Hematopoietic multipotent progenitor cell treated with erythropoietin and hydrocortisone succinate and interleukin-3 and kit ligand, for 4 days (in vitro differentiated cells): Measurements from ENCODE around the gene ADAMTSL1.

Source experiments
- DNase-seq: peaks from one replicate; pipeline ENCODE4 v3.0.0-alpha.2; 2015

Gene ADAMTSL1

DNA sequence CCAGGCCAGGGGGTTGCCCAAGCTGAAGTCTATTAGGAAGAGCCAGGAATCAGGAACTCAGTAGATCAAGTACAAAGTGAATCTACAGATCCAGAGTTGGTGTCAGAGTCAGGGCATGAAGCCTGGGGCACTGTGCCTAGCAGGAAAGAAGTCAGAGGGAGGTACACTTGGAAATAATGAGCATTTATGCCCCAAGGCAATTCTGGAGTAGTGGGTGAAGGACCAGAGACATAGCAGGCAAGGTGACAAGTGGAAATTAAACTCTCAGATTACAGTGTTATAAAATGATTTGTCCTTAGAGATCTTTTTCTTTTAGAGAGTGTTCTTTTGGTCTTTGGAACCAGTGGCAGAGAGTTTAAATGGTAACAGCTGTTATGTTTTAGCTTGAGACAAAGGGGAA lies 138.0 kb downstream of the ADAMTSL1 start:
- no peak for DNase-seq

DNA sequence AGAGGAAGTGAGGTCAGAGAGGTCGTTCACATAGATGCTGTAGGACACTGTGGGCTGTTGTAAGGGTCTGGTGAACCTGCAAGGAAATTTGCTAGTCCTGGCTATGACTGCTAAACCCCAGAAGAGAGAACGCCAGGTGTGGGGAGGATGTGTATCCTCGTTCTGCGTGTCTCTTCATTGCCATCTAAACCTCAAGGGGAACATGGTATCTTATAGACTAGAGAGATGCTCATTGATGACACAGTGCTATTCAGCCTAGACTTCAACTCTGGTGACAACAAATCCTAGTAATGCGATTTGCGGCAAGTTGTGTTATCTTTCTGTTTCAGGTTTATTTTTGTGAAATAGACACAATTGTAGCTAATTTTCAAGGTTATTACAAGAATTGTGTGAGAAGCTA lies 140.2 kb downstream of the ADAMTSL1 start:
- no peak for DNase-seq

DNA sequence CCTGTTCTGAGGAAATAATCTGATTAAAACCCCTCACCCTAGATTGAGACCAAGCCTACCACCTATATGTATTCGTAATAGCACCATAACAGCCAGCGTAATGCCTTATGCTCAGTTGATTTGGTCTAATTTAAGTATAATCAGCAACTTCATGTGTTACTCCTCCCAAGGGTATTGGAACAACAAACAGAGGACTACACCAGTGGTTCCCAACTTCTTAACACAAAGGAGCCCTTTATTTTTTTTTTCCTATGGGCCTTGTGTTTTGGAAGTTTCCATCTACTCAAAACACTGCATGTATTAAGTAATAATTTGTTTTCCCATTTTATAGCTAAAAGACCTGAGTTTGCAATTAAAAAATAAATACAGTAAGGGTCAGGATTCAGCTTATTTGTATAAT lies 140.7 kb downstream of the ADAMTSL1 start:
- DNase-seq: no peak

DNA sequence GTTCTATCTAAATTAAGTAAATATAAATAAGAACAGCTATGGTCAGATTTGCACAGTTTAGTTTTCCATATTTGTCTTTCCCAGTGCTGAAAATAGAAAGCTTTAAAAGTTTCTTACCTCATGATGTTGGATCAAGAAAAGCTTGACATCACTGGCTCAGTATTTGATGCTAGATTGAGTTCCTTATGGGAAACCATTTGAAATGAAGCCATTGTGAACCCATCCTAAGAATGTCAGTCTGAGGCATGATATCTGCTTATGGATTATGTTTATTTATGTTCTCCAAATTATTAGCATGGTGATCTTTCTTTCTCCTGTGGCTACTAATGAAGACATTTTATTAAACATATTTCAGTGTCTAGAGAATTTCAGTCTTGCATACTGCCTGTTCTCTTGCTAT lies 143.0 kb downstream of the ADAMTSL1 start:
- no peak for DNase-seq

DNA sequence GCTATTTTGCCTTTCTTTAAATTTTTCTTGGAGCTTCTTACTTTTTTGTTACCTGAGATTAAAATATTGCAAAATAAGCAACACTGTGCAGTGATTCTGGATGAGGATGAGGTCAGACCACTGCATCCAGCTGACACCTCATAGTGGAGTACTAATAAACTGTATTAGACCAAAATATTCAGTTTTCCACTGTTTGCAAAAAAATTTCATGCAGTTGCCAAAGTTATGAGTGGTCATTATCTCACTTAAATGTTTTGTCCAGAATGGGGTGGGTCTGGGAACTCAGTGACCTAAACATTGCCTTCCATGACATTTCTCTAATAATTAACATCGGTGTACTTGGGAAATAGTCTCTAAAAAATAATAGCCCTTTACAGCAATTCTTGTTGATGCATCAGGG lies 143.8 kb downstream of the ADAMTSL1 start:
- no peak for DNase-seq

DNA sequence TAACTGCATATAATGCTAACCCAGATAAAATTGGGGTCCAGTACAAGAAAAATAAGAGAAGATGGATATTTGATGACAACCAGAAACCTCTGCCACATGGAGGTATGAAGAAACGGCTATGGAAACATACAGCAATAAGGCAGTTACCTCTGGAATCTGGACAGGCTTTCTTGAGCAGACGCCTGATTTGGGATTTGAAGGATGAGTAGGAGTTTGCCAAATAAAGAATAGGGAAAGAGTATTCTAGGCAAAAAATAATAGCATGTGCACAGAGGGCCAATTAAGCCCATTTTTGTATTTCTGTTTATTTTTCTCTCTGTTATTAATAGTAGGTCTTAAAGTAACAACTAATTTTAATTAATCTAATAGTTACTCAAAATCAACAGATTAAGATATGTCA lies 144.9 kb downstream of the ADAMTSL1 start:
- DNase-seq: no peak

DNA sequence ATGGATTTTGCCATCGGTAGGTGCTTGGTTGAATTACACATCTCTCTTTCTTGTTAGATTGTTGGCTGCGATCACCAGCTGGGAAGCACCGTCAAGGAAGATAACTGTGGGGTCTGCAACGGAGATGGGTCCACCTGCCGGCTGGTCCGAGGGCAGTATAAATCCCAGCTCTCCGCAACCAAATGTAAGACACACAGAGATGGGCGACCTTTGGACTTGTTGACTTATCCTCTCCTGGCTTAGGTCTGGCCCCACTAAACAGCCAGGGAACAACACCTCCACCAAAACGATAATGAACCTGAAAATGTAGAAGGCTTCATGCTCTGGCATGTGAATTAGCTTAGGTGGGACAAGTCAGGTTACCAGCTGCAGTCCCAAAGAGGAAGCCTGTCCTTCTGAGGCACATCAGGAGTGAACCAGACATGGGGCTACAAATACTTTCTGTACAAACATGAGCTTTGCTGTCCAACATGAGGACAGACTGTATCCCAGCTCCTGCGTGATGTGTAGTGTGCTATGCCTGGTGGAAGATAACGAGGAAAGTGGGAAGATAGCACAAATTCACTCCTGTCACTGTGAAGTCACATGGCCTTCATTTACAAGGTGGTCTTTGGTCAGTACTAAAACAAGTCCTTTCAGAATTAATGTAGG lies 148.4 kb downstream of the ADAMTSL1 start:
- DNase-seq: no peak

DNA sequence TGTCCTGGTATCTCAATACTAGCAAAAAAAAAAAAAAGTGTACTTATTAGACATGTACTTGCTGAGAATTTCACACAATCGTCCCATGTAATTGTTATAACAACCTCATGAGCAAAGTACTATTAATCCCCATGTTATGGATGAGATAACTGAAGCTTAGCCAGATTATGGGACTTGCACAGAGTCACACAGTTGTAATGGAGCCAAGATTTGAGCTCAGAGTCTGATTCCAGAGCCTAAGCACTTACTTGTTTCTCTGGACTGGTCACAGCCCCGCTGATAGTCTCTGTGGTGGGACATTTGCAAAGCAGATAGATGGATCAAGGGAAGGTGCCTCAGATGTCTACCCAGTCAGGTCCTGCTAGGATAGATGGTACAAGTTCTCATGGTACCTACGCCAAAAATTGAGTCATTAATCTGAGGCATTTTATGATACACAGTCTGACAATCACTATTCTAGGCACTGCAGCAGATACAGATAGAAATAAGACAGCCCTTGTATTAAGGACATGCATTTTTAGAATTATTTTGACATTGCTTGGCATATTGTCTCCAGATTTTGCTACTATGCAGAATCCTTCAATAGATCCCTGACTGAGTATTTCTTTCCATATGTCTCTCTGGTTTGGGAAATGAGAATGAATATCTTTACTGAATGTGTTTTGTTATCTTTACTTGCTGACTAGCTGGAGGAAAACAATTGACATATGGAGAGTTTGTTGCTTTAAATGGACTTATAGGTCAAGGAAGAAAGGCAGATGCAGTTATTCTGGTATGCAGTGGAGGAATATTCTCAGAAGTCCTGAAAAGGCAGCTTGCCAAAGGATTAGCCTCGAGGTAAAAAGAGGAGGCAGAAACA lies 149.5 kb downstream of the ADAMTSL1 start:
- no peak for DNase-seq

DNA sequence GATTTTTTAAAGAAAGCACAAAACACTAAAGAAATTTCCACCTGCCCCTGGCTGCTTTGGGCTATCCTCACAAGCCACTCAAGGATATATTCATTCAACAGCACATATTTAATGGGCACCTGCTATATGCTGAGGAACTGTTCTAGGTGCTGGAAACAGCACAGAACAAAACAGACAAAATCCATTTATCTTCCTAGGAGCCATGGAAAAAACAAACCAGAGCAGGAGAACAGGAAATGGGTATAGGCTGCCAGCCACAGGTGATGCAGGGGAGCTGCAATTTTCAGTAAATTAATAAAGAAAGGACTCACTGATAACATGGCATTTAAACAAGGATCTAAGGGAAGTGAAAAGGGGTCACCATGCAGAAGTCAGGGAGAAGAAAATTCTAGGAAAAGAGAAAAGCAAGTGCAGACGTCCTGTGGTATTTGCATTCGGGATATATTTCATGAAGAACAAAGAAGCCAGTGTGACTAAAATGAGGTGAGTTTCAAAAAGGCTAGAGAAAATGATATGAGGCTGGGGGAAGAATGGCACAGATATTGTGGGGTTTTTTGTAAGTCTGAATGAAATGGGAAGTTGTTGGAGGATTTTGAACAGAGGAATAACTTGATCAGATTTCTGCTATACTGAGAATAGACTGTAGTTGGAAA lies 152.2 kb downstream of the ADAMTSL1 start:
- DNase-seq: no peak

DNA sequence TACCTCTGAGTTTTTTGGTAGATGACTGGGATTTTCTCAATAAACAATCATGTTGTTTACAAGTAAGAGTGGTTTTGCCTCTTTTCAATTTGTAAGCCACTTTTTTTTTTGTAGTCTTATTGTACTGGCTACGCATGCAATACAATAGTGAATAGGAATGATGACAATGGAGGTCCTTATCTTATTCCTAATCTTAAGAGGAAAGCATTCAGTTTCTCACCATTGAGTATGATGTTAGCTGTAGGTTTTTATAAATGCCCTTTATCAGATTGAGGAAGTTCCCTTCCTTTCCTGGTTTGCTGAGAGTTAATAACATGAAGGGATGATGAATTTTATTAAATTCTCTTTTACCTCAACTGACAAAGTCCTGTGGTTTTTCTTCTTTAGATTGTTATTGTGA lies 155.2 kb downstream of the ADAMTSL1 start:
- DNase-seq: no peak

DNA sequence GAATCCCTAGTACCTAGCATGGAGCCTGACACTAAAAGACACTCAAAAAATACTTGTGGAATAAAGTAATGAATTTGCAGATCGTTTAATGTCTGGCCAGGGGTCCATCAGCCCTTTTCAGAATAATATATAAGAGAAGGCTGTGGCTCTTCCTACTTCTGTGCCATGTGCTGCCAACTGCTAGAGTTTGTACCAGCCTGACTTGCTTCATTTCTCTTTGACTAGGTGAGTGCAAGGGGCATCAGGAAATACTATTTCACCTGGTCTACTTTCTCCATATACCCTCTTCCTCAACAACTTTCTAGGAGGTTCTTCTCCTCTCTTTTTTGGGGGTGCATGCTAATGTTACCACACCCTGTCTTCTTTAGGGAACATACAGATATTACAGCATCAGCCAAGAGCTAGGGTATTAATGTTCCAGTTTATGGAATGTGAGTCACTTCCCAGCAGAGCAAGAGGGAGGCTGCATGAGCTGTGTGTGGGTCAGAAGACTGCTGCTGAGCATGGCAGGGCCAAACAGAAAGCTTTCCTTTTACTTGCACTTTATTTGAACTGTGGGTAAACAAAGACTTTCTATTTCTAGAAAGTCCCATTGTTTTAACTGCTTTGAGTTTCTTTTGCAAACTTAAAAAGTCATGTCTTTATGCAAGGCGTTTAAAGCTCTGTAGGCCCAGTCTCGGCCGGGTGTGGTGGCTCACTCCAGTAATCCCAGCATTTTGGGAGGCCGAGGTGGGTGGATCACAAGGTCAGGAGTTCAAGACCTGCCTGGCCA lies 158.9 kb downstream of the ADAMTSL1 start:
- no peak for DNase-seq

DNA sequence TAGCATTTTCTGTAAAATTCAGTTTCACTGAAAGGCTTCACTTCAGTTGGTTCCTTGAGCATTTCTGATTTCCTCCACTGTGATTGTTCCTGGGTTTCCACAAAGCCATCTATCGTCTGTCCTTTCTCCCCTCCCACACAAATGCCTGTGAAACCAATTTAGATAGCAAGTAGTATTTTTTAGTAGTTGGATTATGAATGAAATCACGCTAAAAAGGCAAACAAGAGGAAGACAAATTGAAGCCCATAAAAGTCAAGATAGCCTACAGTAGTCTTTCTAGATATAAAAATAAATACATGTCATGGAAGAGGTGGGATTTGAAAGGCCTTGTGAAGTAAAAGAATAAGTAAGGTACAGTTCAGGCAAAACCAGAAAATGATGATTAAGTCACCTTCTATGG lies 162.8 kb downstream of the ADAMTSL1 start:
- DNase-seq: no peak

DNA sequence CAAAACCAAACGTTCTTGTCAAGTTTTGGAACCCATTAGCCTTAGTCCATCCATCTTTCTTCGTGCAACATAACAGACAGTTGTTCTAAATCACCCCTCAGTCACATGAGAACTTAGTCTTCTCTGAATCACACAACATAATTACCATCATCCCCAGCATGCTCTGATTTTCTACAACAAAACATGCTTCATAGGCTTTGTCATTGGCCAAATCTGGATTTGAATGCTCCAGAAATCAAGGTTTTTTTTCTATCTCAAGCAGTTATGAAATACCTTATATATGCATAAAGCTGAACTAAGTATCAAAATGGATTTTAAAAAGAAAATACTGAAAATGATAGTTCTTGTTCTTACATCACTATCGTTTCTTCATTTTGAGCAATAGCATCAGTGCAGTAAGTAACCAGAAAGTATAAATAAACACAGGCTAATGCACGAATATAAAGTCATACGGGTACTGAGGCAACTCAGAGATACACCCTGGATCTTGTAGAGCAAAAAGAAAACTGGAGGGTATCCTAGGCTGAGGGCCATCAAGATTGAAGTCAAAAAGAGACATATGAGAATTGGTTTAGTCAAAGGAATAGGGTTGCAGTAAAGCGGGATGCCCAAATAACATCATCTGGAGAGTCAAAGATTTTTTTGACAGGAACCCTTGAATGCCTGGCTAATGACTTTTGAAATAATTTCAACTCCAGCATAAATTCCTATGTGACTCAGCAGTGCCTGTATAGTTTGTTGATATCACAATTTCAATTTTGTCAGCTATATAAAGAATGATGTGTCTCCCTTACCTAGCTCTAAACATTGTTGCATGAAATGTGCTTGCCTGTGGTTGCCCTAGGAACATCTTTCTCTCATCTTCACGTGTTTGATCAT lies 164.7 kb downstream of the ADAMTSL1 start:
- DNase-seq: no peak

DNA sequence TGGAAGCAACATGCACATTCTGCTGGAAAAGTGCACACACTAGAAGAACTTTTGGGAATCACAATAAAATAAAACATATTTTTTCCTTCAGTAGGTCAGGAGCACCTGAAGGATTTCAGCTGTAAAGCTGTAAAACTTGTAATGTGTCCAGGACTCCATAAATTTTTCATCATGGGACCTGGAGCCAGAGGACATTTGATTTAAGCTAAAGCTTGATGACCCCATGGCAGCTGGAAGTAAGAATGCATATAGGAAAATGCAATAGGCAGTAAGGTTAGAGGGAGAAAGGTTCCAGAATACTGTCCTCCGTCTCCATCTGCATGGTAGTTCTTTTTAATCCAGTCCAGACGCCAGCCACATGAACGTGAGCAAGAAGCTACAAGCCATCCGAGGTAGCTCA lies 166.0 kb downstream of the ADAMTSL1 start:
- DNase-seq: no peak

DNA sequence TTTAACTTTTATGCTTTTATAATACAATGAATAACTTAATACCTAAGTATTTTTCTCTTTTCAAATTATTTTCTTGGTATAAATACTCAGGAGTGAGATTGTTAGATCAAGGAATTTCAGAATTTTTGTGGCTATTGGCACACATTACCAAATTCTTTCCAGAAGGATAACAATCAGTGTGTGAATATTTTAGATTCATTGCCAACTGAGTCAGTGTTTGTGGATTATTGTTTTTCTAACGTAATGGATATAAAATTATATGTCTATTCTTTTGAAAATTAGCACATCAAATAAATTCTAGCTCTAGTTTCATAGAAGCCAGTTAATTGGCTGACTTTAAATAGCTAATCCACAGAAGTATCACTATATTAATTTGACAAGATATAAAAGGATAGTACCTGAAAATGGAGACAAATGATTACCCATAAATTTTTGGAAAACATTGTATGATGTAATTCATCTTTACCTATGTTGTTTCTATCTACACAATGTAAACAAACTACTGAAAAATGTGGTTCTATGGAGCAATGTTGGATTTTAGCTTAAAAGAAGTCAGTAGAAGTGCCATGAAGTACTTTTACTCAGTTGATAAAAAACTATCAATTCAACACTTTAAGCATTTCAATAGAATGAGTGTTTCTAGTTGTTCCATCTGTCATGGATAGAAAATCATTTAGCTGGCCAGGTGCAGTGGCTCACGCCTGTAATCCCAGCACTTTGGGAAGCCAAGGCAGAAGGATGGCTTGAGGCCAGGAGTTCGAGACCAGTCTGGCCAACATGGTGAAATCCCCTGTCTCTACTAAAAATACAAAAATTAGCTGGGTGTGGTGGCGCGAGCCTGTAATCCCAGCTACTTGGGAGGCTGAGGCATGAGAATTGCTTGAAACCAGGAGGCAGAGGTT lies 185.1 kb downstream of the ADAMTSL1 start:
- no peak for DNase-seq

DNA sequence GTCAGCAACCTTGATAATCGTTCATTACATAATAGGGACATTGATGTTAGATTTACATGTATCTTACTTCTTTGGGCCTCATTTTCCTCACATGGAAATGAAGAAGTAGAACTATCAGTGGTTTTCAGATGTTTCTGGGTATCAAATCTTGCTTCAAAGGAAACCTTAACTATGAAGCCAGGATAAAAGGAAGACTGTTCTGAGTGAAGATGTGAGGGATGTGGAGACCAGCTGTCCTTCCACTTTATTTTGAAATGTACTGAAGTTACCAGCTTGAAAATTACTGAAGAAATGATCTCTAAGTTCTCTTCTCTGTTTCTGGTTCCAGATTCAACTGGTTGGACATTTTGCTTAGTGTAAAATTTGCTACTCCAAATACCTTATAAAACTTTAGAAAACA lies 186.0 kb downstream of the ADAMTSL1 start:
- no peak for DNase-seq

DNA sequence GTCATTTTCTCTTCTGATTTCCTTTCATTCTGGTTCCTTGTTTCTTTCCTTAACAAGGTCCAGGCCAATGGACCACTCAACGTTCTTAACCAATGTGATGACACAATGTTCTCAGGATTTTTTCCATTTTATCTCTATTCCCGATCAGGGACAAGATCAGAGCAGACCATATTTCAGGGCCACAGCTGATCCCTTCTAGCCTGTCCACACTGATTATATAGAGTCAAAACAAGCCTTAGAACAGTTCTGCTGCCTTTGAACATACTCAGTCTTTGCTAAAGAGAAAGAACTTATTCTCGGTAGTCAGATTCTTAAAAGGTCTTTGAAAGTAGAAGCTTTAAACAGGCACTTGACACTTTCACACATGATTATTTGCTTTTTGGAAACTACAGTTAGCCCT lies 188.4 kb downstream of the ADAMTSL1 start:
- no peak for DNase-seq

DNA sequence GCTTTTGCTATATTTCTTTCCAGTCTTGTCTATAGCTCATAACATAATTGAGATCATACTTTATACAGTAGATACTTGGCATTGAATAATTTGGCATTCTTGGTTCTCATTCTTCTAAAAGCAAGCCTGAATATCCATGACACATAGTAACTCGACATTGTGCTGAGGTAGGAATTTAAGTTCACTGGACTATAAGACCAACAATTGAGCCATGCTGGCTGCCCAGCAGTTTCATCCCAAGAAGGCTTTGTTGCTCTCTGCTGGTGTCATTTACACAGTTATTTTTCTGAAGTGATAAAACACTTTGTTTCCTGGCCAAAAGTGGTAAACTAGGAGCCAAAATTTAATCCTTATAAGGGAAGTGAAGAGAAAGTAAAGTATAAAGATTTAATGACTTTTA lies 192.0 kb downstream of the ADAMTSL1 start:
- DNase-seq: no peak

DNA sequence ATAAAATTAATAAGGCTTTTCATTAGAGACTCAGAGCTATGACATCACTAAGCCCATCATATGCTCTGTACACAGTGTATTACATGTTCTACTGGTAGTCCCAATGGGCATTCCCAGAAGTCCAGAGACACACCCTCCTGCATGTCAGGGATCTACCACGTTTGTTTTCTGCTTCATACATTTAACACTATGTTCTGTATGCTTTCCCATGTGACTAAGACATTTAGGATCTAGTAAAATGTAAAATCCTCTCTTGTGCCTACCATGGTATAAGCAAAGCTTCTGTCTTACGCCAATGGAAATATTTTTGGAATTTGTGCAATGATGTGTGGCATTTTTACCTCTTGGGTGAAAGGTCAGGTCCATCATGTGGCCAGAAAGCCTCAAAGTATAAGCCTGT lies 192.4 kb downstream of the ADAMTSL1 start:
- DNase-seq: no peak

DNA sequence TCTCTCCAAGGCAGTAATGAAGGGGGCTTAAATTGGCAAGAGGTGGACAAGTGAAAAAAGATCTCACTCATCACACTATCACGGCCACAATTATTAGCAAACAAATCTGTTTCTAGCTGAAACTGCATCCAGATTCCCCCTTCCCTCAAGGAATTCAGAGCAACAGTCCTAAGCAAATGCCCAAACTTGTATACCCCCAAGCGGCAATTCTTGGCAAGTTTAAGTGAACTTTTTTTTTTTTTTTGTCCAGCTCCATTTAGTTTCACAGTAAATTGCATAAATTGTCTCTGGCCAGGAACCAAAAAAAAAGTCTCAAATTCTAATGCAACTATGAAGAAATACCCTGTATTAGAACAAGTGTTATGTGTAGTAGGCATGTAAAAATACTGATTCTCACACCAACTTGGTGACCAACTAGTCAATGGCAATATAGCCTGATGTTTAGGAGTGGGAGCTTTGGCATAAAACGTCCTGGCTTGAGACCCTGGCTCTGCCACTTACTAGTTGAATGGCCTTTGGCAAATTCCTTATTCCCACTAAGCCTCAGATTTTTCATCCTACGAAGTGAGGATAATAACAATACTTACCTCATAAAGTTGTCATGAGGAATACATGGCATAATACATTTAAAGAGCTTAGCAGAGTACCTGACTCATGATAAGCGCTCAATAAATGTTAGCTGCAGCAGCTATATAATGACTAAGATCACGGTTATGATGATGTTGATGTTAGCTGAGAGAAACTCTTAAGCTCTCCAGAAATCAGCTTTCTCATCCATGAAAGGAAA lies 193.2 kb downstream of the ADAMTSL1 start:
- DNase-seq: no peak
